Thyroid gland (tissue), 4 donors: Measurements from ENCODE around the gene COL16A1.

Experiments
- POLR2A ChIP-seq, 2 donors: fragments of 450-650 bp; IDR thresholded peaks; one replicate each; pipeline ENCODE4 v1.6.1; 2017; ENCODE audit warnings: antibody characterized with exemption in 2 of 2, mild to moderate bottlenecking in 2 of 2, moderate library complexity in 1 of 2
- TF ChIP-seq, protein P1 (sequence below), 6 experiments: fragments of 200-600 bp in 3 of 6; fragments of 450-650 bp in 3 of 6; sonication (generic) in 3 of 6; IDR thresholded peaks; one replicate each; pipeline ENCODE4 v1.5.1; 2016 to 2019; ENCODE audit warnings: antibody characterized with exemption in 6 of 6, mild to moderate bottlenecking in 2 of 6, inconsistent platforms in 1 of 6, moderate library complexity in 1 of 6

DNA sequence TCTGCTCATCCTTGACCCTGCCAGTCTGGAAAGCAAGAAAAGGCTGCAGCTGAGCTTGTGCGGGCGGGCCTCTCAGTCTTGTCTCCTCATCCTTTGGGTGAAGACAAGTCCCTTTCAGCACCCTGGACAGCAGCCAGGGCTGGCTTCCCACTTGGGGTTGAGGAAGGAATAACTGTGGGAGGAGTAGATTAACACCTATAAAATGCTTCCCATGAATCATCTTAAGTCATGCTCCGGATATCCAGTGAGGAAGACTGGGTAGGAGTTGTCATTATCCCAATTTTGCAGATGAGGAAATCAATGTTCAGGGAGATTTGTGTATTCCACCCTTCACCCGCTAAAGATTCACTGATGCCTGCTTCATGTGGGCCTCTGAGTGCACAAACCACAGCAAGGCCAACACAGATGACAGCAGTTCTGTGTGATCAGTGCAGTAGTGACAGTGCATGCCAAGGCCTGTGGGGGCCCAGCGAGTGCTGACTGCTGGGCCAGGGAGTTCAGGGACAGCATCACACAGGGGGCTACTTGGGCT lies 20.1 kb upstream of the COL16A1 start:
- no peak for TF ChIP-seq POLR2A (IDR thresholded peaks at IDR 0.05)
- TF ChIP-seq, protein P1, sequence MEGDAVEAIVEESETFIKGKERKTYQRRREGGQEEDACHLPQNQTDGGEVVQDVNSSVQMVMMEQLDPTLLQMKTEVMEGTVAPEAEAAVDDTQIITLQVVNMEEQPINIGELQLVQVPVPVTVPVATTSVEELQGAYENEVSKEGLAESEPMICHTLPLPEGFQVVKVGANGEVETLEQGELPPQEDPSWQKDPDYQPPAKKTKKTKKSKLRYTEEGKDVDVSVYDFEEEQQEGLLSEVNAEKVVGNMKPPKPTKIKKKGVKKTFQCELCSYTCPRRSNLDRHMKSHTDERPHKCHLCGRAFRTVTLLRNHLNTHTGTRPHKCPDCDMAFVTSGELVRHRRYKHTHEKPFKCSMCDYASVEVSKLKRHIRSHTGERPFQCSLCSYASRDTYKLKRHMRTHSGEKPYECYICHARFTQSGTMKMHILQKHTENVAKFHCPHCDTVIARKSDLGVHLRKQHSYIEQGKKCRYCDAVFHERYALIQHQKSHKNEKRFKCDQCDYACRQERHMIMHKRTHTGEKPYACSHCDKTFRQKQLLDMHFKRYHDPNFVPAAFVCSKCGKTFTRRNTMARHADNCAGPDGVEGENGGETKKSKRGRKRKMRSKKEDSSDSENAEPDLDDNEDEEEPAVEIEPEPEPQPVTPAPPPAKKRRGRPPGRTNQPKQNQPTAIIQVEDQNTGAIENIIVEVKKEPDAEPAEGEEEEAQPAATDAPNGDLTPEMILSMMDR (IDR thresholded peaks at IDR 0.05) = no peak
